Motor neuron (in vitro differentiated cells): ENCODE data around the gene CLECL1. TPM values are rescaled to one million over a fixed set of nuclear protein-coding genes. Genes with fewer than 3 reads are reported as not detected.
A peak's percentile ranks its signal among the peaks of the same experiment; 100 is the strongest.
"Not testable (repeated sequence)": the region's sequence is repeated elsewhere in the genome, so short reads cannot be mapped to it uniquely, and the experiment has no call there.

Source experiments
- ATAC-seq, 8 experiments: fragments of 200-7000 bp; cut with Tn5 transposase; replicated peaks in 6 of 8; 2 replicates each; pipeline ENCODE4 v1.8.0; 2021; ENCODE audit warnings: mild to moderate bottlenecking in 8 of 8, moderate library complexity in 8 of 8
- H3K27ac ChIP-seq, 2 donors: fragments of 250-450 bp; sonication (Bioruptor Pico); 2 replicates each; pipeline ENCODE4 v1.9.0; 2021; ENCODE audit warnings: antibody characterized with exemption in 2 of 2, mild to moderate bottlenecking in 2 of 2, moderate library complexity in 1 of 2
- H3K4me1 ChIP-seq, 2 donors: fragments of 250-450 bp; sonication (Bioruptor Pico); replicated peaks in 1 of 2; 2 replicates each; pipeline ENCODE4 v1.6.1; 2021; ENCODE audit warnings: antibody characterized with exemption in 2 of 2, mild to moderate bottlenecking in 2 of 2, moderate library complexity in 1 of 2
- H3K4me3 ChIP-seq, 5 donors: fragments of 250-450 bp; sonication (Bioruptor Pico); 2 replicates each; pipeline ENCODE4 v1.9.0; 2021; ENCODE audit warnings: antibody characterized with exemption in 5 of 5, mild to moderate bottlenecking in 5 of 5, moderate library complexity in 4 of 5
- WGBS, 10 experiments: fragments of 450-650 bp; shearing (Covaris generic); methylation state at CpG; one replicate each; pipeline ENCODE4 v1.0.0; 2022; 5-methylcytosine and 5-hydroxymethylcytosine counted together
- in situ Hi-C, 9 experiments: fragments of 400-800 bp; cut with MboI; loops; one replicate each; pipeline ENCODE4 v1.15.0; 2021; ENCODE audit warnings: low sequenced_read_pairs in 9 of 9, low pct_unique_long_range_greater_than_20kb in 2 of 9; ENCODE audit not compliant: unreplicated experiment in 9 of 9
- total RNA-seq, 8 experiments: library from RNA; unstranded; fragments of 300-600 nt; gene quantifications; 2 replicates each; pipeline versions ENCODE4 v1.2.3 to v1.2.4, GENCODE V29; 2022

Gene CLECL1
- total RNA-seq, 8 experiments from 2014 or later = 0.27 to 2.1 (median 0.91) TPM; not detected in 3

DNA sequence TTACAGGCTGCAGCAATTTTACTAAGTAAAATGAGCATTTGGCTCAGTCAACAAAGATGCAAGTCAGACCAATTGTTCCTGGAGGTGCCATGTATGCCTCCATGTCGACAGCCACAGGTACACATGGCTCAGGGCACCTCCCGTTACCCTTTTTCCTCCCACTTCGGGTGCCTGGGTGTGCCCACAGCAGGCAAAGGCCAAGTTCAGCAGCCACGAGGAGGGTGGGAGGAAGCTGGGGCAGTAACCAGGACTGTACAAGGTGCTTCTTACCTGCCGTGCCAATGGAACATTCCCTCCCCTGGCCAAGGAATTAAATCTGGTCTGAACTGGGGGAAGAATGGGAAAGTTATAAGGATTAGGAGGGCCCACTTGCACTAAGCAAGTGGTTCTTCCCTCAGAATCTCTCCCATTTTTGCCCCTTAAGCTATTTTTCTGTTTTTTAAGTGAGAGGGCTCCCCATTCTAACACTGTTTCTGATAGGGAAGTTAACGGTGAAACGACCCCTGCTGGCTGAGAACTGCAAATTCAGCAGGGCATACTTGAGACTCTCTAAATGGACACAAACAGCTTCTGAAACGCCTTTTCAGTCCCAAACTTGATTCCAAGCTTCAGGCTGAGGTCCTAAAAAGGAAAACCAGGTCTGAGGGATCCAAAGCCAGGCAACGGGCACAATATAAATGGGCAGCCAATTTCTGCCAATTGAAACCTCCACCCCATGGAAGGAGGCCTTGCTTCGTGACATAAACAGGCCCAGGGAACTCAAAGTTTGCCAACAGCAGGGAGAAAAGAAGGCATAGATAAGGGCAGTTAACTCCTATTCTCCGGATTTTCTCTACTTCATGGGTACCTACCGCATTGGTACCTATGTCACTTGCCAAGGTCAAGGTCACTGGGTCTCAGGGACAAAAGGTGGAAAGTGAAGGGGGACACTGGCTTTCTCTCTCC lies 24.8 kb downstream of the CLECL1 start:
- 14 to 70% (median 44%) methylated on average over 1 to 8 of the region's 12 CpGs; no CpG with 5 or more reads in 1 of the 10 experiments for WGBS, 10 experiments
- Histone ChIP-seq H3K4me1 (no peaks in the 10 kb centered on the region), H3K4me3 (no peak overlapping the region), H3K27ac (no peak overlapping the region)
- in situ Hi-C loops = loop anchor here in 3 of 9 experiments (10.0 to 25.0 kb wide), 2 partner anchors 73 to 371 kb away; no protein-coding TSS in a partner anchor
- ATAC-seq = peak in 5 of 8 experiments; percentile 39 to 78 (median 74)

DNA sequence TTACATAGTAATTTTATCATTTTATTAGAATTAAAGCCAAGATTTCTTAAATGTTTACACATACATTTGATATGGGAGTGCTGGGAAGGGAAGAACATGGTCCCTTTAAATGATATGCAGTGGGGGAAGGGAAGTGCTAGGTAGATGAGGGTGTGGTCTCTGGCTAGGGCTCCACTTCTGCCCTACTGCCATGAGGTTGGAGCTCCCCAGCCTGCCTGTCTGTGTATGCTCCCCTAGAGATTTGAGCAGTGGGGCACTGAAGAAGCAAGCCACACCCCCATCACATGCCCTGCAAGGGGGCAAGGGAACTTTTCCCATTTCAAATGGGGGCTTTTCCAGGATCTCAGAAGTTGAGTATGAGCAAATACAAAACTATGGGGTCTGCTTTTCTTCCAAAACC lies 25.5 kb downstream of the CLECL1 start:
- no peaks in the 10 kb centered on the region for H3K4me1 ChIP-seq
- no peak overlapping the region for H3K4me3 ChIP-seq
- in situ Hi-C loops = loop anchor here in 3 of 9 experiments (10.0 to 25.0 kb wide), 2 partner anchors 73 to 370 kb away; no protein-coding TSS in a partner anchor
- no peak for ATAC-seq
- H3K27ac ChIP-seq = no peak overlapping the region

- no peak overlapping the region for H3K27ac ChIP-seq
- no peak overlapping the region for H3K4me3 ChIP-seq
- in situ Hi-C loops = loop anchor here in 3 of 9 experiments (10.0 to 25.0 kb wide), 2 partner anchors 71 to 369 kb away; no protein-coding TSS in a partner anchor
- ATAC-seq = no peak
- no peaks in the 10 kb centered on the region for H3K4me1 ChIP-seq
These were observed 26.7 kb downstream of the CLECL1 start for GRCh38 chr12:9706086-9706685.

DNA sequence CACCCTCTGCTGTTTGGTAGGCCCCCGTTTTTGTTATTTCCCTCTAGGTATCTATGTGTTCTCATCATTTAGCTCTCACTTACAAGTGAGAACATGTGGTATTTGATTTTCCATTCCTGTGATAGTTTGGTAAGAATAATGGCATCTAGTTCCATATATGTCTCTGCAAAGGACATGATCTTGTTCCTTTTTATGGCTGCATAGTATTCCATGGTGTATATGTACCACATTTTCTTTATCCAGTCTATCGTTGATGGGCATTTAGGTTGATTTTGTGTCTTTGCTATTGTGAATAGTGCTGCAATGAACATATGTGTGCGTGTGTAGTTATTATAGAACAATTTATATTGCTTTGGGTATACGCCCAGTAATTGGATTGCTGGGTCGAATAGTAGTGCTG lies 28.3 kb downstream of the CLECL1 start:
- in situ Hi-C loops = loop anchor here in 3 of 9 experiments (10.0 to 25.0 kb wide), 2 partner anchors 70 to 367 kb away; no protein-coding TSS in a partner anchor
- H3K4me3 ChIP-seq, H3K4me1 ChIP-seq, H3K27ac ChIP-seq, ATAC-seq: not testable (repeated sequence)
- WGBS, 10 experiments = 0 to 100% (median 82%) methylated on average over 1 to 5 of the region's 5 CpGs

DNA sequence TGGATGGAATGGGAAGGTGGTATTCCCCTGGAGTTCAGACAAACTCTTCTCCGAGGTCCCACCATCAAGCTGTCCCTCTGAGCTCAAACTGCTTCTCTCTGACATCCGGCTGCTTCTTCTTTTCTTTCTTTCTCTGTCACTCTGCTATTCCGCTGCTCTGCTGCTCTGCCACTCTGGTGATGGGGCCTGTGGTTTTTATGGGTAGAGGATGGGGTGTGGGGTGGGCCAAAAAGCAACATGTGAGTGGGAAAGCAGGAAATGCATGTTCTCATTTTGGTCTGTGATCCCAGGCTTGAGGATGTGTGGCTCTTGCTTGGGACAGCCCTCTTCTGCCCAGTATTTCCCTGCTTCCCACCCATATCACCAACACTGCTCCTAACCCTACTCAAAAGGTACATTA lies 30.6 kb downstream of the CLECL1 start:
- in situ Hi-C loops = loop anchor here in 3 of 9 experiments (10.0 to 25.0 kb wide), 2 partner anchors 67 to 365 kb away; no protein-coding TSS in a partner anchor
- H3K4me1 ChIP-seq = no peaks in the 10 kb centered on the region
- no peak for ATAC-seq
- H3K27ac ChIP-seq = no peak overlapping the region
- H3K4me3 ChIP-seq = no peak overlapping the region
- 40 to 93% (median 85%) methylated on average over 1 to 3 of the region's 3 CpGs; no CpG with 5 or more reads in 6 of the 10 experiments for WGBS, 10 experiments

GRCh38 chr12:9701380-9702154 lies 31.3 kb downstream of the CLECL1 start:
- no peak overlapping the region for H3K27ac ChIP-seq
- no peak for ATAC-seq
- in situ Hi-C loops = loop anchor here in 3 of 9 experiments (10.0 to 25.0 kb wide), 2 partner anchors 67 to 364 kb away; no protein-coding TSS in a partner anchor
- no peak overlapping the region for H3K4me3 ChIP-seq
- no peaks in the 10 kb centered on the region for H3K4me1 ChIP-seq
- WGBS, 10 experiments = 20 to 100% (median 88%) methylated on average over 1 of the region's 1 CpG; no CpG with 5 or more reads in 7 of the 10 experiments

DNA sequence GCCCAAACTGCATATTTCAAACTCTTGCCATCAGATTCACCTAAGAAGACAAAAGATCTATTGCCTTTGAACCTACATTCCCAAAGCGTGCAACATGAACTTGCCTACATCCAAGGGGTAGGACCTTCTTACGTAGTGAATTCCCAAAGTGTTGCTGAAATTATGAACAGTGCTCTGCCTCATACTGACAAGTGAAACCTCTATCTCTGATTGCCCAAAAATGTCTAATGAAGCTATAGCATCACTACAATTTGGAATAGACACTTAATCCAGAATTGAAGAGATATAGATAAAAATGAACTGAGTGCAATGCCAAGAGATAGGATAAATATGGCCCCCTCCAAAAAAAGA lies 32.3 kb downstream of the CLECL1 start:
- H3K4me1 ChIP-seq = no peaks in the 10 kb centered on the region
- no peak for ATAC-seq
- 30 to 100% (median 87%) methylated on average over 1 to 2 of the region's 2 CpGs; no CpG with 5 or more reads in 2 of the 10 experiments for WGBS, 10 experiments
- H3K4me3 ChIP-seq = no peak overlapping the region
- H3K27ac ChIP-seq = no peak overlapping the region
- in situ Hi-C loops = loop anchor here in 3 of 9 experiments (10.0 to 25.0 kb wide), 2 partner anchors 66 to 363 kb away; no protein-coding TSS in a partner anchor

DNA sequence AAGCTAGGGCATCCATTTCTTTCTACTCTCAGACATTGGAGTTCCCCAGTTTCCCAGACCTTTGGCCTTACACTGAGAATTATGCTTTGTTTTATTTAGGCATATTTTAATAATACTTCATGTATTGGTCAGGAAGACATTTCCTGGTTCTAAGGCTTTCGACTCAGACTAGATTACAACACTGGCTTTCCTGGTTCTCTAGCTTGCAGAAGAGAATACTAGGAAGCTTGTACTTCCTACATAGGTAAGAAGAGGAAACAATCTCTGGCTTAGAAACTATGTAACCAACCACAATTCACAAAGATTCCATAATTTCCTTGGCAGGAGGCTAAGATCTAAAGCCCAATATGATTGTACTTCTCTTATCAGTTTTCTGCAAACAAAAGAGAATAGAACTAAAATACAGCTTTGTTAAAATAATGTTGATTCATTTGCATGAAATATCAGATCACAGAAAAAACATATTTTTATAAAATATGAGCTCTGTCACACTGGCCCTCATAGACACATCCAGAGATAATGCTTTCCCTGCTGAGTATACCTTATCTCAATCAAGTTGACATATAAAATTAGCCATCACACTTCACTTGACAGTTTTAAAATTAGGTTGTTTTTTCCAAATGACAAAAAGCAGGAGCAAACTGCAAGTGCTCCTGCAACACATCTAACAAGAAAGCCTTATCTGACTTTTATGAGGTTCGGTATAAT lies 32.8 kb downstream of the CLECL1 start:
- 49 to 94% (median 73%) methylated on average over 1 to 2 of the region's 2 CpGs; no CpG with 5 or more reads in 2 of the 10 experiments for WGBS, 10 experiments

DNA sequence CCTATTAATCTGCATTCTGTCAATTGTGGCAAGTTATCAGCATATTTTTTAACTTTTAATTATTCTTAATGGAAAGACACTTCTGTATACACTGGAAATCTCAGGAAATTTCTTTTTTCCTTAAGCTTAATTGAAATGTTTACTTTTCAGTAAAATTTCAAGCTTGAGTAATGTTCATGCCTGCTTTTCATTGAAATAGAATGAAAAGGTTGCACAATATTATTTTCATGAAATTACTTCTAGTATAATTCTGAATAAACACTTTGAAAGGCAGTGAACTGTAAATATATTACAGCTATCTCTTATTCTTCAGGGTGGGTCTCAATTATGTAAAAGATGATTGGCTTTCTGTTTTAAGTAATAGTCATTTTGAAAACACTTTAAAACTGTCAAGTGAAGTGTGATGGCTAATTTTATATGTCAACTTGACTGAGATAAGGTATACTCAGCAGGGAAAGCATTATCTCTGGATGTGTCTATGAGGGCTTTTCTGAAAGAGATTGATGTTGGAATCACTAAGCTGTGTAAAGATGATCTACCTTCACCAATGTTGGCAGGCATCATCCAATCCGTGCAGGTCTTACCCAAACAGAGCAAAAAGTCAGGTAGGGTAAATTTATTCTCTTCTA lies 33.5 kb downstream of the CLECL1 start:
- 60 to 100% (median 82%) methylated on average over 1 of the region's 1 CpG; no CpG with 5 or more reads in 6 of the 10 experiments for WGBS, 10 experiments
- Histone ChIP-seq H3K4me1 (no peaks in the 10 kb centered on the region), H3K4me3 (no peak overlapping the region), H3K27ac (no peak overlapping the region)
- in situ Hi-C loops = loop anchor here in 1 of 9 experiments (25.0 kb wide), 1 partner anchor 362 kb away; no protein-coding TSS in a partner anchor
- ATAC-seq = no peak

More for the DNA sequence above, 32.8 kb downstream of the CLECL1 start:
- no peak overlapping the region for H3K27ac ChIP-seq
- H3K4me1 ChIP-seq = no peaks in the 10 kb centered on the region
- no peak overlapping the region for H3K4me3 ChIP-seq
- ATAC-seq = no peak
- in situ Hi-C loops = loop anchor here in 3 of 9 experiments (10.0 to 25.0 kb wide), 2 partner anchors 65 to 363 kb away; no protein-coding TSS in a partner anchor

- Histone ChIP-seq H3K4me1 (no peaks in the 10 kb centered on the region), H3K4me3 (no peak overlapping the region), H3K27ac (no peak overlapping the region)
- in situ Hi-C loops = loop anchor here in 1 of 9 experiments (25.0 kb wide), 1 partner anchor 361 kb away; no protein-coding TSS in a partner anchor
- no peak for ATAC-seq
- 10 to 95% (median 82%) methylated on average over 1 to 2 of the region's 2 CpGs; no CpG with 5 or more reads in 3 of the 10 experiments for WGBS, 10 experiments
These were observed 34.2 kb downstream of the CLECL1 start for GRCh38 chr12:9698681-9699080.

GRCh38 chr12:9697619-9698018 lies 35.3 kb downstream of the CLECL1 start:
- H3K27ac ChIP-seq = no peak overlapping the region
- in situ Hi-C loops = loop anchor here in 1 of 9 experiments (25.0 kb wide), 1 partner anchor 360 kb away; no protein-coding TSS in a partner anchor
- H3K4me3 ChIP-seq = no peak overlapping the region
- H3K4me1 ChIP-seq = no peaks in the 10 kb centered on the region
- no peak for ATAC-seq
